ENCODE measurements around the gene LMAN1.

The LMAN1 gene

GRCh38 chr18:59395226-59396175, 36.4 kb upstream of the LMAN1 start:
- peaks cover 0 to 28% (median 0%) of the 10 kb centered on the region in 3 experiments for H3K27me3 ChIP-seq (ENCODE audit: control insufficient read depth in 3 of 3, insufficient read depth in 3 of 3, low read depth in 1 of 3, low read length in 3 of 3)
- H3K4me3 ChIP-seq (ENCODE audit: low read length in 2 of 2): no peak overlapping the region
- no peak overlapping the region for H2BK12ac ChIP-seq (ENCODE audit: low read length)
- no CpG with 5 or more reads among the region's 10 CpGs for WGBS, 2 donors (ENCODE audit: extremely low coverage in 2 of 2, insufficient read length in 2 of 2, insufficient replicate concordance in 1 of 2)
- H2BK15ac ChIP-seq (ENCODE audit: low read length): peak overlapping the region; percentile 59
- H3K23ac ChIP-seq (ENCODE audit: low read depth, low read length, poor library complexity): no peak overlapping the region
- peak overlapping the region; percentile 46 for H3K27ac ChIP-seq (replicated peaks; ENCODE audit: low read length)
- peak overlapping the region; percentile 10 for H2BK120ac ChIP-seq (ENCODE audit: low read depth, low read length)
- H2BK5ac ChIP-seq (ENCODE audit: low read length): peak overlapping the region; percentile 30
- H3K9ac ChIP-seq (ENCODE audit: low read depth, low read length, poor library complexity): no peak overlapping the region
- H3K4ac ChIP-seq (ENCODE audit: low read length): no peak overlapping the region
- peak overlapping the region; percentile 33 for H2AK5ac ChIP-seq (ENCODE audit: low read depth, low read length)
- H3K4me2 ChIP-seq (ENCODE audit: insufficient read depth, low read length, poor library complexity, severe bottlenecking): peak overlapping the region; percentile 37
- peaks cover 0 to 17% of the 10 kb centered on the region in 2 donors for H3K4me1 ChIP-seq (ENCODE audit: control insufficient read depth in 2 of 2, insufficient read depth in 1 of 2, low read depth in 1 of 2, low read length in 2 of 2)
- H4K91ac ChIP-seq (ENCODE audit: low read depth, low read length, poor library complexity): no peak overlapping the region
- no peak for DNase-seq (ENCODE audit: low spot score)
- peak overlapping the region; percentile 91 for H3K18ac ChIP-seq (ENCODE audit: low read length)
- H2AFZ ChIP-seq (ENCODE audit: low read length): no peak overlapping the region
- H4K8ac ChIP-seq (ENCODE audit: low read depth, low read length): no peak overlapping the region
- H3K9me3 ChIP-seq (replicated peaks in 1 of 2; ENCODE audit: control insufficient read depth in 2 of 2, insufficient read depth in 1 of 2, low read depth in 1 of 2, low read length in 2 of 2): no peaks in the 10 kb centered on the region
- no peaks in the 10 kb centered on the region for H3K79me1 ChIP-seq (ENCODE audit: low read depth, low read length)
- no peak overlapping the region for H3K14ac ChIP-seq (ENCODE audit: low read length)
- no peaks in the 10 kb centered on the region for H3K36me3 ChIP-seq (replicated peaks in 1 of 2; ENCODE audit: control insufficient read depth in 2 of 2, insufficient read depth in 2 of 2, low read length in 2 of 2)

DNA sequence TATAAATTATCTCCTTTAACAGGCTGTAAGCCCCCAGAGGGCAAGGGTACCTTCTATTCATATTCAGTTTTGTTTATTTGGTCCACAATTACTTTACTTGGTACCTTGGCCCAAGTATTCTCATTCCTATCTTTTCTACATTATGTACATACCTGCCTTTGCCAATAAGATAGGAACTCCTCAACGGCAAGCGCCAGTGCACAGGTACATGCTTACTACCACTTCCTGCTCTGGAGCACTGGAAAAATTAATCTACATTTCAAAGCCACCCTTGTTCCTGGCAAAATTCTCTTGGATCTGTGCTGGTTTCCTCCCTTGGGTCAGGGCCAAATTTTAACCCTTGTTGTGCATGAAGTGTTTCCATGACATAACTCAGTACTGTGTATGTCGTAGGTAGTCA, 34.3 kb upstream of the LMAN1 start:
- H3K36me3 ChIP-seq (replicated peaks in 1 of 2; ENCODE audit: control insufficient read depth in 2 of 2, insufficient read depth in 2 of 2, low read length in 2 of 2): no peaks in the 10 kb centered on the region
- no peak overlapping the region for H2BK15ac ChIP-seq (ENCODE audit: low read length)
- peaks cover 11 to 24% of the 10 kb centered on the region in 2 donors for H3K4me1 ChIP-seq (ENCODE audit: control insufficient read depth in 2 of 2, insufficient read depth in 1 of 2, low read depth in 1 of 2, low read length in 2 of 2)
- no peak overlapping the region for H2AFZ ChIP-seq (ENCODE audit: low read length)
- H3K4me2 ChIP-seq (ENCODE audit: insufficient read depth, low read length, poor library complexity, severe bottlenecking): no peak overlapping the region
- DNase-seq (ENCODE audit: low spot score): no peak
- H3K9ac ChIP-seq (ENCODE audit: low read depth, low read length, poor library complexity): no peak overlapping the region
- no peak overlapping the region for H4K91ac ChIP-seq (ENCODE audit: low read depth, low read length, poor library complexity)
- no peak overlapping the region for H3K4me3 ChIP-seq (ENCODE audit: low read length in 2 of 2)
- H2BK120ac ChIP-seq (ENCODE audit: low read depth, low read length): no peak overlapping the region
- no peak overlapping the region for H4K8ac ChIP-seq (ENCODE audit: low read depth, low read length)
- no peak overlapping the region for H3K27ac ChIP-seq (replicated peaks; ENCODE audit: low read length)
- no CpG with 5 or more reads among the region's 3 CpGs for whole genome bisulfite sequencing, 2 donors (ENCODE audit: extremely low coverage in 2 of 2, insufficient read length in 2 of 2, insufficient replicate concordance in 1 of 2)
- no peak overlapping the region for H2AK5ac ChIP-seq (ENCODE audit: low read depth, low read length)
- no peaks in the 10 kb centered on the region for H3K9me3 ChIP-seq (replicated peaks in 1 of 2; ENCODE audit: control insufficient read depth in 2 of 2, insufficient read depth in 1 of 2, low read depth in 1 of 2, low read length in 2 of 2)
- H3K23ac ChIP-seq (ENCODE audit: low read depth, low read length, poor library complexity): no peak overlapping the region
- no peak overlapping the region for H2BK12ac ChIP-seq (ENCODE audit: low read length)
- no peak overlapping the region for H2BK5ac ChIP-seq (ENCODE audit: low read length)
- no peaks in the 10 kb centered on the region for H3K79me1 ChIP-seq (ENCODE audit: low read depth, low read length)
- H3K14ac ChIP-seq (ENCODE audit: low read length): no peak overlapping the region
- H3K4ac ChIP-seq (ENCODE audit: low read length): no peak overlapping the region
- H3K27me3 ChIP-seq (ENCODE audit: control insufficient read depth in 3 of 3, insufficient read depth in 3 of 3, low read depth in 1 of 3, low read length in 3 of 3): peaks cover 0 to 28% (median 0%) of the 10 kb centered on the region in 3 experiments
- H3K18ac ChIP-seq (ENCODE audit: low read length): no peak overlapping the region

DNA sequence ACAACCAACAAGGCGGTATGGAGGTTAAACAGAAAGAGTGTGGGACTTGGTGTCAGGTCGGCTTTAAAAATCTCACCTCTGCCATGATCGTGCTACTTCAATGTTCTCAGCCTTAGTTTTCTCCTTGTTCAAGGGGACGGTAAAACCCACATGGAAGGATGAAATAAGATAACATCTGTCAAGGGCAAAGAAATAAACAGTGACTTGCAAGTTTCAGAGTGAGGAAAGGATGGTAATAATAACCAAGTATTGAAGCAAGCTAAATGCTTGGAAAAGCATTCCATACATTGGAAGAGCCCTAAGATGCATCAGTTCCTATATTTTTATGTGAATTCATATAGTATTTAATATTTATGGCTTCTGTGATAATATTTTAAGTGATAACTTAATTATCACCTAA, 29.8 kb upstream of the LMAN1 start:
- Histone ChIP-seq H3K27me3 (ENCODE audit: control insufficient read depth in 3 of 3, insufficient read depth in 3 of 3, low read depth in 1 of 3, low read length in 3 of 3) (peaks cover 0 to 52% (median 0%) of the 10 kb centered on the region in 3 experiments), H2AFZ (ENCODE audit: low read length) (no peak overlapping the region), H2BK5ac (ENCODE audit: low read length) (no peak overlapping the region), H3K4me2 (ENCODE audit: insufficient read depth, low read length, poor library complexity, severe bottlenecking) (no peak overlapping the region), H3K4ac (ENCODE audit: low read length) (no peak overlapping the region), H3K14ac (ENCODE audit: low read length) (no peak overlapping the region), H3K4me1 (ENCODE audit: control insufficient read depth in 2 of 2, insufficient read depth in 1 of 2, low read depth in 1 of 2, low read length in 2 of 2) (peaks cover 19 to 33% of the 10 kb centered on the region in 2 donors), H3K18ac (ENCODE audit: low read length) (no peak overlapping the region), H4K8ac (ENCODE audit: low read depth, low read length) (no peak overlapping the region), H3K36me3 (replicated peaks in 1 of 2; ENCODE audit: control insufficient read depth in 2 of 2, insufficient read depth in 2 of 2, low read length in 2 of 2) (no peaks in the 10 kb centered on the region), H2BK12ac (ENCODE audit: low read length) (no peak overlapping the region), H2BK15ac (ENCODE audit: low read length) (no peak overlapping the region), H4K91ac (ENCODE audit: low read depth, low read length, poor library complexity) (no peak overlapping the region), H3K4me3 (ENCODE audit: low read length in 2 of 2) (no peak overlapping the region), H3K79me1 (ENCODE audit: low read depth, low read length) (no peaks in the 10 kb centered on the region), H3K27ac (replicated peaks; ENCODE audit: low read length) (no peak overlapping the region), H2AK5ac (ENCODE audit: low read depth, low read length) (no peak overlapping the region), H3K9me3 (replicated peaks in 1 of 2; ENCODE audit: control insufficient read depth in 2 of 2, insufficient read depth in 1 of 2, low read depth in 1 of 2, low read length in 2 of 2) (no peaks in the 10 kb centered on the region), H3K9ac (ENCODE audit: low read depth, low read length, poor library complexity) (no peak overlapping the region), H3K23ac (ENCODE audit: low read depth, low read length, poor library complexity) (no peak overlapping the region), H2BK120ac (ENCODE audit: low read depth, low read length) (no peak overlapping the region)
- WGBS, 2 donors (ENCODE audit: extremely low coverage in 2 of 2, insufficient read length in 2 of 2, insufficient replicate concordance in 1 of 2): no CpG with 5 or more reads among the region's 4 CpGs
- DNase-seq (ENCODE audit: low spot score): no peak
